ENCODE results near the gene GOLGA5. TPM values are rescaled to one million over a fixed set of nuclear protein-coding genes. Genes with fewer than 3 reads are reported as not detected.
A peak's percentile ranks its signal among the peaks of the same experiment; 100 is the strongest.

Gene GOLGA5
- total RNA-seq, 2 donors from 2014 or later = 21.8 to 27.8 TPM

GRCh38 chr14:92750994-92751400, 43.1 kb upstream of the GOLGA5 start:
- Histone ChIP-seq H3K27ac (no peak overlapping the region), H3K4me1 (peaks cover 18% of the 10 kb centered on the region), H3K4me3 (no peak overlapping the region), H3K27me3 (no peaks in the 10 kb centered on the region), H3K9me3 (no peaks in the 10 kb centered on the region), H3K36me3 (replicated peaks in 1 of 2; ENCODE audit: insufficient read depth in 1 of 2, low read depth in 2 of 2) (no peaks in the 10 kb centered on the region)
- intact Hi-C loops (cut with DNase I) = no loop called here
- no peak for TF ChIP-seq POLR2A (IDR thresholded peaks at IDR 0.05)
- TF ChIP-seq, protein P1, sequence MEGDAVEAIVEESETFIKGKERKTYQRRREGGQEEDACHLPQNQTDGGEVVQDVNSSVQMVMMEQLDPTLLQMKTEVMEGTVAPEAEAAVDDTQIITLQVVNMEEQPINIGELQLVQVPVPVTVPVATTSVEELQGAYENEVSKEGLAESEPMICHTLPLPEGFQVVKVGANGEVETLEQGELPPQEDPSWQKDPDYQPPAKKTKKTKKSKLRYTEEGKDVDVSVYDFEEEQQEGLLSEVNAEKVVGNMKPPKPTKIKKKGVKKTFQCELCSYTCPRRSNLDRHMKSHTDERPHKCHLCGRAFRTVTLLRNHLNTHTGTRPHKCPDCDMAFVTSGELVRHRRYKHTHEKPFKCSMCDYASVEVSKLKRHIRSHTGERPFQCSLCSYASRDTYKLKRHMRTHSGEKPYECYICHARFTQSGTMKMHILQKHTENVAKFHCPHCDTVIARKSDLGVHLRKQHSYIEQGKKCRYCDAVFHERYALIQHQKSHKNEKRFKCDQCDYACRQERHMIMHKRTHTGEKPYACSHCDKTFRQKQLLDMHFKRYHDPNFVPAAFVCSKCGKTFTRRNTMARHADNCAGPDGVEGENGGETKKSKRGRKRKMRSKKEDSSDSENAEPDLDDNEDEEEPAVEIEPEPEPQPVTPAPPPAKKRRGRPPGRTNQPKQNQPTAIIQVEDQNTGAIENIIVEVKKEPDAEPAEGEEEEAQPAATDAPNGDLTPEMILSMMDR (IDR thresholded peaks at IDR 0.05) = no peak
- no peak for ATAC-seq
- 41 to 46% methylated on average over 5 of the region's 5 CpGs for WGBS, 2 donors
- DNase-seq = peak; percentile 43 to 77 (median 70)

DNA sequence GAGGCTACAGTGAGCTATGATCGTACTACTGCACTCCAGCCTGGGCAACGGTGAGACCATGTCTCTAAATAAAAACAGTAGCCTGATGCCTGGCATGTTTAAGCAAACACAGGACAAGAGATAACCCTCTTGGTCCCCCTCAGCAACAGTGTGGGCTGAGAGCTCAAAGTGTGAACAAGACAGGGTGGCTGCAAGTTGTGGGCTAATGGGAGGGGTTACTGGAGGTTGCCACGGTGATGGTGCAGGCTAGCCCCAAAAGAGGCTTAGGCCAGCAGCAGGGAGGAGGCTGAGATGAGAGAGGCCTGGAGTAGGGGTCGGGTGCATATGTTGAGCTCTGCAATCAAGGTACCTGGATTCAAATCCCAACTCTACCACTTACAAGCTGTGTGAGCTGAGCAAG, 42.3 kb upstream of the GOLGA5 start:
- no peak for DNase-seq
- ATAC-seq = no peak
- H3K4me1 ChIP-seq = peaks cover 18% of the 10 kb centered on the region
- H3K36me3 ChIP-seq (replicated peaks in 1 of 2; ENCODE audit: insufficient read depth in 1 of 2, low read depth in 2 of 2) = no peaks in the 10 kb centered on the region
- TF ChIP-seq, protein P1 (IDR thresholded peaks at IDR 0.05) = no peak
- H3K27me3 ChIP-seq = no peaks in the 10 kb centered on the region
- 70 to 75% methylated on average over 4 of the region's 4 CpGs for WGBS, 2 donors
- intact Hi-C loops (cut with DNase I) = no loop called here
- no peak overlapping the region for H3K4me3 ChIP-seq
- H3K9me3 ChIP-seq = no peaks in the 10 kb centered on the region
- no peak overlapping the region for H3K27ac ChIP-seq

GRCh38 chr14:92753250-92753649, 40.9 kb upstream of the GOLGA5 start:
- Histone ChIP-seq H3K27me3 (no peaks in the 10 kb centered on the region), H3K9me3 (no peaks in the 10 kb centered on the region), H3K36me3 (replicated peaks in 1 of 2; ENCODE audit: insufficient read depth in 1 of 2, low read depth in 2 of 2) (no peaks in the 10 kb centered on the region), H3K4me3 (no peak overlapping the region), H3K27ac (no peak overlapping the region), H3K4me1 (peaks cover 6% of the 10 kb centered on the region)
- 63 to 75% methylated on average over 5 of the region's 5 CpGs for WGBS, 2 donors
- peak in 1 of 4 donors; percentile 46 for DNase-seq
- ATAC-seq = no peak
- TF ChIP-seq POLR2A (IDR thresholded peaks at IDR 0.05) = no peak
- TF ChIP-seq, protein P1 (IDR thresholded peaks at IDR 0.05) = no peak
- intact Hi-C loops (cut with DNase I) = no loop called here

- peaks cover 6% of the 10 kb centered on the region for H3K4me1 ChIP-seq
- DNase-seq = peak in 3 of 4 donors; percentile 18 to 41 (median 27)
- no peak overlapping the region for H3K4me3 ChIP-seq
- H3K36me3 ChIP-seq (replicated peaks in 1 of 2; ENCODE audit: insufficient read depth in 1 of 2, low read depth in 2 of 2) = no peaks in the 10 kb centered on the region
- WGBS, 2 donors = 55 to 64% methylated on average over 1 of the region's 1 CpG
- peak overlapping the region in 1 of 4 donors; percentile 8 for H3K27ac ChIP-seq
- no peaks in the 10 kb centered on the region for H3K27me3 ChIP-seq
- no peaks in the 10 kb centered on the region for H3K9me3 ChIP-seq
- TF ChIP-seq, protein P1 (IDR thresholded peaks at IDR 0.05) = no peak
- TF ChIP-seq POLR2A (IDR thresholded peaks at IDR 0.05) = peak in 1 of 3 donors; percentile 6
- peak; percentile 62 for ATAC-seq
- intact Hi-C loops (cut with DNase I) = no loop called here
Measured at GRCh38 chr14:92754966-92755365, 39.1 kb upstream of the GOLGA5 start.

- ATAC-seq (no peak), DNase-seq (no peak)
- Histone ChIP-seq H3K4me1 (peaks cover 6% of the 10 kb centered on the region), H3K27me3 (no peaks in the 10 kb centered on the region), H3K9me3 (no peaks in the 10 kb centered on the region), H3K4me3 (no peak overlapping the region), H3K27ac (peak overlapping the region in 1 of 4 donors; percentile 8), H3K36me3 (replicated peaks in 1 of 2; ENCODE audit: insufficient read depth in 1 of 2, low read depth in 2 of 2) (no peaks in the 10 kb centered on the region)
- intact Hi-C loops (cut with DNase I) = no loop called here
- TF ChIP-seq, protein P1 (IDR thresholded peaks at IDR 0.05) = no peak
- no peak for TF ChIP-seq POLR2A (IDR thresholded peaks at IDR 0.05)
- 79 to 89% methylated on average over 3 of the region's 3 CpGs for WGBS, 2 donors
Measured at GRCh38 chr14:92755495-92755894, 38.6 kb upstream of the GOLGA5 start.
